GM19240 (cell line): ENCODE results near the gene CDCA5.

Experiments
- DNase-seq: peaks from one replicate; pipeline ENCODE4 v3.0.0; 2011; ENCODE audit warnings: low spot score; ENCODE audit not compliant: insufficient read length

Gene CDCA5, protein sequence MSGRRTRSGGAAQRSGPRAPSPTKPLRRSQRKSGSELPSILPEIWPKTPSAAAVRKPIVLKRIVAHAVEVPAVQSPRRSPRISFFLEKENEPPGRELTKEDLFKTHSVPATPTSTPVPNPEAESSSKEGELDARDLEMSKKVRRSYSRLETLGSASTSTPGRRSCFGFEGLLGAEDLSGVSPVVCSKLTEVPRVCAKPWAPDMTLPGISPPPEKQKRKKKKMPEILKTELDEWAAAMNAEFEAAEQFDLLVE

DNA sequence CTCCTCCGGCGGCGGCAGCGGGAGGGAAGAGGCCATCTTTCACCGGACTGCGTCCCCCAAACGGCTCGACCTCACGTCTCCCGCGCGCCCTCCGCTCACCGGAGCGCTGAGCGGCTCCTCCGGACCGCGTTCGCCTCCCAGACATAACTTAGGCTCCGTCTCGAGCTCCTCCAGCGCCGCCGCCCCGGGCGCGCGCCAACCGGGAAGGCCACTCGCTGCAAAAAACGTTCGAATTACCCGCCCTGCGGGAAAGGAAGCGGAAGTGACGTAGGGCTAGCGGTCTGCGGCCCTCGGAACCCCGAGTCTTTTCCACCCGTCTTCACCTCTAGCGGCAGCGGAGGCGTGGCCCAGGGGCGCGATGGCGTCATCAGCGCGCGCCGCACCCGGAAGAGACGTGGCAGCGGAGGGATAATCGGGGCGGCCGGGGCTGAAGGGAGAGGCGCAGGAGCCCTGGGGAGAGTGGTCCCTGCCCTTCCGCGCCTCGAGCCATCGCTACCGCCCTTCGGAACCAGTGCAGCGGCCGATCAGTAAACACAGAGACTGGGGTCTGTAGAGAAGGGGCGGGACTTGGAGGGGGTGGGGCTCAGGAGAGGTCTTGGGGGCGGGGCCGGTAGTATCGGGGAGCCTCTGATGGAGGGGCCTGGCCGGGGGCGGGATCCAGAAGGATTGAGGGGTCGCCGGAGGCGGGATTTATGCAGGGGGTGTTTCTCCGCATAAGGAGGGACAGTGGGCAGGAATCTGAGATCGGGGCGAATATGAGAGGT is at the start of gene CDCA5, which contains the start of gene ZFPL1:
Gene CDCA5, minus strand, starts transcription at position 207 of the 764 bp plus-strand sequence. Its CDS starts 62 bp downstream, at position 145.
Gene ZFPL1, plus strand, starts transcription at position 389 of the 764 bp plus-strand sequence. CDS start 477 bp downstream, outside the sequence.
- peak; percentile 98 for DNase-seq

DNA sequence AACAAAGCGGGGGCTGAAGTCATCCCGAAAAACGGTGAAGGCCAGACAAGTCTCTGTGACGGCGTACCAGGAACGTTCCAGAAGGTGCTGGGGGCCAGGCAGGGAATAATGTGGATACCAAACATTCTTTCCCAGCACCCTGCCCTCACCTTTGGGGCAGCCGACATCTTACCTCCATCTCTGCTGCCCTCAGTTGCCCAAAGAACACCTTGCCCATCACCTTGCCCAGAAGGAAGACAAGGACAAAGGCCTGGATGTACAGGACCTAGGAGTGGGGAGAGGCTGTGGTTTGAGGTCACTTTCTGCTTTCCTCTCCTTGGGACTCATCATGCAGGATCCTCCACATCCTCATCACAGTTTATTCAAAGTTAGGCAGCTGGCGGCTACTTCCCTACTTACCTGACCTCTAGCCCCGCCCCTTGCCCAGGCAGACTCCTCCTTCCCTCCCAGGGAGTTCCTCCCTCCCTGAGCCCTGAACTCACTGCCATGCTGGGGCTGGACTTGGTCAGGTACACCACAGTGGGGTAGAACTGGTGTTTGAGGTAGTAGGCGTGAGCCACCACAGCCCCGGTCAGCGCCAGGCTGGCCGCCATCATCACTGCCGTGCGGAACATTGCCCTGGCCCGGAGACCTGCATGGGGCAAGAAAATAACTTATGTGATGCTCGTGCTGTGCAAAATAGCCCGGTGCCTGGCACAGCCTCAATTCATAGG is 49.3 kb upstream of the CDCA5 start:
- DNase-seq = peak; percentile 36

DNA sequence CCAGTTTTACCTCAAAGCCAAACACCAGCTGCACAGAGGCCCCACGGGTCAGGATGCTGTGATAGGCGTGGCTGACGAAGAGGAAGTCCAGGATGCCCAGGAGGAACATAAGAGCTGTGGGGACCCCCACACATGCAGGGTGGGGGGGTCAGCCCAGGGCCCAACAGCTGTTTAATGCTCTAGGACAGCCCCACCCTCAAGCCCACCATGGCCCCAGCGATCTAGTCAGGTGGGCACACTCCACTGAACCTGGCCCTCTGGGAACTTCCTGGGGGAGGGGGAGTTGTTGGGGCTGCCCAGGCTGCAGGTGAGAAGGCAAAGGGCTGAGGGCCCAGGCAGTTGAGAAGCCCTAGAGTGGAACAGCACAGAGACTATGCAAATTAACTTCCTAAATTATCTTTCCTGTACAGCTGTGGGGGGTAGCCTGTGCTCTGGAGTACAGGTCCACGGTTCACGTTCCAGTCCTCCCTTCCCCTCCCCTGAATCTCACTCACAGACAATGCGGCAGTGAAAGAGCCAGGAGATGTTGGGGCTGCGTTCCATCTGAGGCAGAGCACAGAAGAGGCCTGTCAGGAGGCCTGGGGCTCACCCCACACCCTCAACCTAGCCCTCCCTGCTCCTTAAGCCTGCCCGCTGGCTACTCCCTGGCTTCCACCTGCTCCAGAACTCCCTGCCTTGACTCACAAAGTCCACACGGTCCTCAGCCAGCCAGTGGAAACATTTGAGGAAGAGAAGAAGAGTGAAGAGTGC is 48.6 kb upstream of the CDCA5 start:
- no peak for DNase-seq

DNA sequence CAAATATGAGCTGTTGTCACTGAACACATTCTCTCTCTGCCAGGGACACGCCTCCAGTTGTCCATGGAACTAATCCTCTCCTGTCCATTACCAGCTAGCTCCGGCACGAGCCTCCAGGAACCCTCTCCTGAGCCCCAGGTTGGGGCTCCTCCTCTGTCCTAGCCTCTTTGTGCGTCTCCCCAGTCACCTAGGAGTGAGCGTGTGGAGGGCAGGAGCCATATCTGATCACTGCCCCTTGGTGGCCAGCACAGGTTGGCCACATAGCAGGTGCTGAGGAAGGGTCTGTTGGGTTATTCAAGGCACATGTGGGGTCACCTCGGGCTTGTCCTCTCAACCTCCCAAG is 48.0 kb upstream of the CDCA5 start:
- no peak for DNase-seq

DNA sequence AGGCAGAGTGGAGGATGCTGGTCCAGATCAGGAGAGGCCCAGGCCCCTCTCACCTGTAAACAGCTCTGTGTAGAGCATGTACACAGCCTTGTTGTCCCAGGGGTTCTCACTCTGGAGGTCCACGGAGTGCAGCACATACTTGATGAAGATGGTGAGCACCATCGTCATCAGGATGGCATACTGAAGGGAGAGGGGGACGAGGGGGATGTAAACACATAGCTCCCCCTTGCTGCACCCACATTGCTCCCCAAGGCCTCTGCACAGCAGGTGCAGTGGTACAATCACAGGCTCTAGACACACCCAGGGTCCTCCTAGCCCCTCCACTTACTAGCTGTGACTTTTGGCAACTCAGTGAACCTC is 47.6 kb upstream of the CDCA5 start:
- no peak for DNase-seq

DNA sequence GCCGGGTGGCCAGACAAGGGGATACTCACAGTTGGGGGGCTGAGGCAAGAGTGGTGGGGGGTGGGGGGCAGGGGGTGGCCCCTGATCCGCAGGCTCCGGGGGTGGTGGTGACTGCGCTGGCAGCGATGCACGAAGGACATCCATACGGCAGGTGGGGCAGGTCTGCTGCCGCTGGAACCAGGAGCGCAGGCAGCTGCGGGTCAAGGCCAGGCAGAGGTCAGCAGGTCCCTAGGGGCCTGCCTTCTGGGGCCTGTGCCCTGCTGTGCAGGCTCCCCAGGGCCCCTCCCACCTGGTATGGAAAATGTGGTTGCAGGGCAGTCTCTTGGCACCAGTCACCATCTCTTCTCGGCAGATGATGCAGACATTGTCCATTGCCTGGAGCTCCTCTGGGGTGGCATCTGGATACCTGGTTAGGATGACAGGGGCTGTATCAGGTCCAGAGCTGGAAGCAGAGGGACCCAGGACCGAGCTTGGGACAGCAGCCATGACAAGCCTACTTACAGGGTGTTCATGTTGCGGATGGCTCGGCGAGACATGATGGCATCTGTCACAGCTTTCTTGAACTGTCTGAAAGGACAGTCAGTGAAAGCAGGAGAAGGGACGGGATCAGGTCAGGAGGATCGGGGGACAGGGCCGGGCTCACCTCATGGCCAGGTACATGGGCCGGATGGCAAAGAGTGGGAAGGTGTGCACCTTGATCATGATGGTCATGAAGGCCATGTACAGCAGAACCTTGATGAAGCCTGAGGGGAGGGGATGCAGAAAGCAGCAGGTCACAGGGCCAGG is 47.0 kb upstream of the CDCA5 start:
- DNase-seq = no peak

DNA sequence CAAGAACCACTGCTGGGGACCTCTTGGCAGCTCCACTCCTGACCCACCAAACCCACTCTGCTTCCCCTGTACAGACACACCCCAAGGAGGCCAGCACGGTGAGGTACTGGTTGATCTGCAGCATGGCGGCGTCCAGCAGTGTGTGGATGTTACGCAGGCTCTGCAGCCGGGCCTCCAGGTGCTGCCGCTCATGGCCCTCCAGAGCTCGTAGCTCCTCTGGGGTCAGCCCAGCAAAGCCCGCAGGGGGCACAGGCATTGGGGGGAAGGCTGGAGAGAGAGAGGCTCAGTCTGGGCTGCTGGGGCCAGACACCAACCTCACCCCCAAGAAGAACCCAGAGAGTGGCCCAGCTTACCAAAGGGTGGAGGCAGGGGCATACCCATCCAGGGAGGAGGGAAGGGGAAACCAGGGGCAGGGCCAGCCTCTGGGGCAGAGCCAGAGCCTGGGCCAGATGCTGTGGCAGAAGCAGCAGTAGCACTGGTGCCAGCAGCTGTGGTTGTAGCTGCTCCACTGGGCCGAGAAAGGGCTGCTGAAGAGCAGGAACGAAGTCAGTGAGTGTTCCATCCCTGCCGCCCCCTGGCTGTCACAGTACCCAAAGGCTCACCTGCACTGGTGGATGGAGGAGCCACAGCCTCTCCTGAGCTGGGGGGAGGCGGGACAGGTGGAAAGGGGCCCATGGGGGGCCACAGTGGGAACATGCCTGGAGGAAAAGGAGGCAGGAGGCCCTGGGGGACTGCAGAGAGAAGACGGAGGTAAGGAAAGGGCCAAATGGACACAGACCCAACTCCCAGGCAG is 46.0 kb upstream of the CDCA5 start:
- DNase-seq = no peak

DNA sequence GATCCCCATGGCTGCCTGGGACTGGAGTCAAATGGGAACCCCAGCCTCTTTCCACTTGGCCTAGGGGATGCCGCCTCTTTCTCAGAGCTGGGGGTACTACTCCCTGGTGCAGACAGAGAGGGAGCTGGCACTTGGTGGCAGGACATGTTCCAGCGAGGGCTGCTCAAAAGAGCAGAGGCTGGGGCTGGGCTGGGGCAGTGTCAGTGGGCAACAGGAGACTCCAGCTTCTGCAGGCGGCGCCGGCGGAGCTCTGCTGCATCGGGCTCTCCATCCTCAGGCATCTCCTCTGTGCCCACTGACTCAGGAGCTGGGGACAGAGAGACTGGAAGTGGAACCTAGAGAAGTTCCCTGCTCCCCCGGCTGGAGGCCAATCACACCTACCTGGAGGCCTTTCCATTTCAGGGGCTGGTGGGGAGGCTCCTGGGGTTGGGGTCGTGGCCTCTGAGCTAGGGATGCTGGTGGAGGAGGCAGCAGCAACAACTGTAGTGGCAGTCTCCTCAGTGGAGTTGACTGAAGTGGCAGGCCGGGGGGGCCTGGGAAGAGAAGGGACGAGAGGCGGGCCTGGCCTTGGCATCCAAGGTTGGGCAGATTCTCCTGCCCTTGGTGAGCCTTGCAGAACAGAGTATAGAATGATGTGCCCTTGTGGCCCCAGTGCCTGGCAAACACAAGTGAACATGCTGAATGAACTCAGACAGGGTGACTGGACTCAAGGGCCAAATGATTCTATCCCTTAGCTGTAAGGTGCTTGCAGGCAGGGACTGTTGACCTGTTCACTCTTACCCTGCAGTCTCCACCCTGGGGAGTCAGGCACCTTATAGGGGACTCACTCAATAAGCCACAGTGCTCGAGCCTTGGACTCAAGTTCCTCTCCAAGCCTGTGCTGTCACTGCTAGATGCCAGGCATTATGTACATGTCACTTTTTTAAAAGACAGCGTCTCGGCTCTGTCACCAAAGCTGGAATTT is 44.6 kb upstream of the CDCA5 start:
- no peak for DNase-seq

DNA sequence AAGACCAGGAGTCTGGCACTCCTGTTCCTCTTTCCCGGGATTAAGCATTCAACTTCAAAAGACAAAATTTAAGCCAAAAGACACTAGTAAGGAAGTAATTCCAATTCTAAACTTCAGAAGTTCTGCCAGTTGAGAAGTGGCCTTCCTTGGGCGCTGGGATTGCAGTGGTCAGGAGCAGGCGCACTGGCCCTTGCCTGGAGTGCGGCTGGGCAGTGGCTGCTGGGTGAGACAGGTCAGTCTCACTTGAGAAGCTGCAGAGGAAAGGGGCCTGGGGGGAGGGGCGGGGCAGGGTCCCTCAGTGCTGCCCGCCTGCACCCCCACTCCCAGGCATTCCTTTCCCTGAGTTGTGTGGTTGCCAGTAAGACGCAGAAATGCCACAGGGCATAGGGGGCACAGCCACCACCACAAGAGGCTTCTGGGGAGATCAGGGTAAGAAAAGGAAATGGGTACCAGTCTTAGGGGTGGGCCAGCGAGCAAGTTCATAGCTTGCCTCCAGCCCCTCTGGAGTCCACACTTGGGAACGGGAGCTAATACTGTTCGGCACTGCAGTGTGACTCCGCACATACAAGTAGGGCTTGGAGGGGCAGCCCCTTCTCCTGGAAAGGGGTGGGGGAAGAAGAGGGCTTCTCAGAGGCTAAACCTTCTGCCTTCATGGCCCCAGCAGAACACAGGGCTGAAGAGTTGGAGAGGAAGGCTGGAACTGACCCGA is 43.8 kb upstream of the CDCA5 start:
- no peak for DNase-seq

DNA sequence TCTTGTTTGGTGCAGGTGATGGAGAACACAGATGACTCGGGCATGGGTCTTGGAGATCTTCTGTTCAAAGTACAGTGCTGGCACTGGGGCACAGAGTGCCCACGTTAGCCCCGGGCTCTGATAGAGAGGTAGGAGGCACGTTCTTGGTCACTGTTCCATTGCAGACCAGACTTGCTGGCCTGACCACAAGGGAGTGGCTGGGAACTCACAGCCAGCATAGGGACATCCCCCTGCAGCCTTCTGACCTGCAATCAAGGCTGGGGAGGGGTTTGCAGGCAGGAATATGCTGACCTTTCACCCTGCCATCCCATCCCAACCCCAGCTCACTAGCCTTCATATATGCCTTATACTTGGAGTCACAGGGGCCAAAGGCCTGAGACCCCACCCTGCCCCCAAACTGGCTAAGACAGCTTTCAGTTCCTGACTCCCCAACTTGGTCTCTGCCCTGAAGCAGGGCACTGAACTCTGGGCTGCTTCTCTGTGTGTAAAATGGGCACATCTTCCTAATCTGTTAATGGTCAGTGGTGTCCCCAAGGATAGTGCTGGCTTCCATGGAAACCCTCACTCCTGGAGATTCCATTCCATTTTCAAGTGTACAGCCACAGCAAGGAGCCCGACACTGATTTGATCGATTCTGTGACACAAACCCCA is 42.9 kb upstream of the CDCA5 start:
- DNase-seq = no peak

DNA sequence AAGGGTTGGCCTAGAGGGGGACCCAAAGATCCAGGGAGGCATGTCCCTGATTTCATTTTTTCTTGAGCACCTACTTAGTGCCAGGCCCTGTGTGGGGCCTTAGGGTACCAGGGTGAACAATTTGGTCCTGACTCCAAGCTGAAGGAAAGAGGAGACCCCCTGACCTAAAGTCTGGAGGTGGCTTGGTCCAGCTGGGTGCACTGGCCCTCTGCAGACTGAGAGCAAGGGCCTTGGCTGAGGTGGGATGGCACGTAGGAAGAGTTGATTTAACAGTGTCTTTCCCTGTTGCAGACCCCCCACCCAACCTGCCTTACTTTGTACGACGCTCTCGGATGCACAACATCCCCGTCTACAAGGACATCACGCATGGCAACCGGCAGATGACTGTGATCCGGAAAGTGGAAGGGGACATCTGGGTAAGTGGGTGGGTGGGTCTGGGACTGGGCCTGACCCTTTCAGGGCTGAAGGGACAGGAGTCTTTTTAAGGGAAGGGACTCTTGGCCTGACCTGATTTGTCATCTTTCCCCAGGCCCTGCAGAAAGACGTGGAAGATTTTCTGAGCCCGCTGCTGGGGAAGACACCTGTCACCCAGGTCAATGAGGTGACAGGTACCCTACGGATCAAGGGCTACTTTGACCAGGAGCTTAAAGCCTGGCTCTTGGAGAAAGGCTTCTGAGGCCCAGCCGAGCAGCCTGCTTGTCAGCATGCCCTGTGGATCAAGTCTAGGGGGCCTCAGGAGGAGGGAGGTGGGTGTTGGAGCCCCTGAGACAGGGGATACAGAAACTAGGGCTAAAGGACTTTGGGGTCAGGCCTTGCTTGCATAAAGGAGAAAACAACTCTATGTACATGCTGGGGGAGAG is 41.6 kb upstream of the CDCA5 start:
- DNase-seq = no peak

DNA sequence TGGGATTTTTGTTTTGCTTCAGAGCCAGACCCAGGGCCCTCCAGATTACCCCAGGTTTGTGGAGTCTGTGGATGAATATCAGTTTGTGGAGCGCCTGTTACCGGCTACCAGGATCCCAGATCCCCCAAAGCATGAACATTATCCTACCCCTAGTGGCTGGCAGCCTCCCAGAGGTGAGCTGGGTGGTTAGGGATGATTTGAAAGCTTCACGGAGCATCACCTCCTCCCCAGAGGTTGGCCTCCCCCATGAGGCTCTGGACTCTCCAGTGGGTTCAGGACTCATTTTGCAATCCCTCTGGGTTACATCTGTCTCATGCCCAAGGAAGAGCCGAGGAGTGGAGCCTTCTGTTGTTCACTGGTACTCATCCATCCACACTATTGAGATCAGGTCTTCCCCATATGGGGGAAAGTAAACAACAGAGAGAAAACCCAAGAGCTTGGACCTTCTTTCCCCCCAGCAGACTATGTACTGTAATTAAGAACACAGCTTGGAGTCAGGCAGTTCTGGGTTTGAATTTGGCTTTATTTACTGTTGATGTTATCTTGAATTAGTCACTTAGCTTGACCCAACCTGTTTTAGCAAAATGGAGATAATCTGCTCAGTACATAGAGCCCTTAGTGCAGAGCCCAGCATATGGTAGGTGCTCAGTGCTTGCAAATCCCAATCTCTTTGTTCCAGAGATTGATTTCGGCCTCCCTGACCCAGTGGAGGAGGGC is 40.8 kb upstream of the CDCA5 start:
- DNase-seq = no peak

DNA sequence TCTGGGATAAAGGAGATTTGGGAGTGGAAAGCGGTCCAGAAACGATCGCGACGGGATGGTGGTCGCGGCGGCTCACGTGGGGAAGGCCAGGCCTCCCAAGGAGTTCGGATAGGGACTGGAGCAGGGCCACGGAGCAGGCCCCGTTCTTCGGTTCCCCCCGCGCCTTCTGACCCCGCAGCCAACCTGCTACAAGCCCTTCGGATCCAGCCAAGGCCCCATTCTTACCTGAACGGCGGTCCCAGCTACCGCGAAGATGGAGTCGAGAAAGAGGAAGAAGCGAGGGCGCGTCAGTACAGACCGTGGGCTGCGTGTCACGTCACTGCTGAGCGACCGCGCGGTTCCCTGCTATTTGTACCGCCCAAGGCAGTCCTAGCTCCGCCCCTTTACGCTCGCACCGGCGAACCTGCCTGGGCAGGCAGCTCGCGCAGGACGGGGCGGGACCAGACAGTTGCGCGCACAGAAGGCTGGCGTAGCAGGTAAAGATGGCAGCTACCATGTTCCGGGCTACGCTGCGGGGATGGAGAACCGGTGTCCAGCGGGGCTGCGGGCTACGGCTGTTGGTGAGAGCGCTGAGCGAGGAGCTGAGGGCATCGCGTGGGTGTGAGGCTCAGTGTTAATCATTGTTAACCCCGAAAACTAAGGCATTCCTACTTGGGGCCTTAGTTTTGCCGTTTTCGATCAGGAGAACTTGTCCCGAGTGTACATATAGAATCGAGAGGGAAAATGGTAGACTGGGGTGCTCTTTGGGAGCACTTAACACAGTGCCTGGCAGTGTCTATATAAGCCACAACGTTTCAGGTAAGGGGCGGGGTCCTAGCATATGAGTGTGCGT is 38.2 kb upstream of the CDCA5 start, which contains the start of the genes FAU and MRPL49:
Gene FAU, minus strand, starts transcription at position 270 of the 832 bp plus-strand sequence. CDS start 321 bp downstream, outside the sequence.
Gene MRPL49, plus strand, starts transcription at position 457 of the 832 bp plus-strand sequence. Its CDS starts 26 bp downstream, at position 483.
- DNase-seq = peak; percentile 96

DNA sequence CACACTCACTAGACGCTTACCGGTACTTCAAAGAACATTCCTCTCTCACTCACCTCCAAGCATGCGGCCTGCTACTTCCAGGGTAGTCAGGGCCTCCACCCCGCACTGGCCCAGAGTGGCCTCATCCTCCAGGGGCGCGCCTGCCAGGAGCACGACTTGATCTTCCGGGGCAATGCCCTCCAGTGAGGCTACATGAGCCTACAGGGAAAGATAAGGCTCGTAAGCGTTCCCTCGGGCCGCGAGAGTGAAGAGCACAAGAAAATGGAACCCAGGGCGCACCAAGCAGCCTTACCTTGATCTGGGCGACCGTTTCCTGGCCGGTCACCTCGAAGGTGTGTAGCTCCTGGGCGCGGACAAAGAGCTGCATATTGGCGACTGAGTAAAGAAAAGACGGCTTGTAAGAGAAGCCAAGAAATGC is 37.6 kb upstream of the CDCA5 start:
- DNase-seq = no peak

DNA sequence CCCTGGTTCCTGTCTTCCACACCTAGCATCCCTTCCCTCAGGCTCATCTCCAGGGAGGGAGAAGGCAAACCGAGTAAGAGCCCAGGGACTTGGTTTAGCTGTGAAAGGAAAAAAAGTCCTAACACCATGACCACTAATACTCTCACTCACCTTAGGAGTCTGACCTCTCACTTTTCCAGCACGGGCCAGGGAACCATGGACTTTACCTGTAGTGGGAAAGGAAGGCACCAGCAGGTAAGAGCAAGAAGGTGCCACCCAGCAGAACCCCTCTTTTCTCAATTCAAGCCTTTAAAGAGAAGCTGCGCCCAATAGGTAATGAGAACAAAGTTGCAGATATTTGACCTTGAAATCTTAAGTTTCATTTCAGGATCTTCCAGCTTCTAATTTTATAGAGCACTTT is 37.0 kb upstream of the CDCA5 start:
- DNase-seq = no peak
